ENCODE data around the gene SPRR1A. TPM values are rescaled to one million over a fixed set of nuclear protein-coding genes. Genes with fewer than 3 reads are reported as not detected.

The SPRR1A gene
- total and polyA plus RNA-seq, 2 of the 4 experiments (the other 2 are of a cell fraction), result not detected

DNA sequence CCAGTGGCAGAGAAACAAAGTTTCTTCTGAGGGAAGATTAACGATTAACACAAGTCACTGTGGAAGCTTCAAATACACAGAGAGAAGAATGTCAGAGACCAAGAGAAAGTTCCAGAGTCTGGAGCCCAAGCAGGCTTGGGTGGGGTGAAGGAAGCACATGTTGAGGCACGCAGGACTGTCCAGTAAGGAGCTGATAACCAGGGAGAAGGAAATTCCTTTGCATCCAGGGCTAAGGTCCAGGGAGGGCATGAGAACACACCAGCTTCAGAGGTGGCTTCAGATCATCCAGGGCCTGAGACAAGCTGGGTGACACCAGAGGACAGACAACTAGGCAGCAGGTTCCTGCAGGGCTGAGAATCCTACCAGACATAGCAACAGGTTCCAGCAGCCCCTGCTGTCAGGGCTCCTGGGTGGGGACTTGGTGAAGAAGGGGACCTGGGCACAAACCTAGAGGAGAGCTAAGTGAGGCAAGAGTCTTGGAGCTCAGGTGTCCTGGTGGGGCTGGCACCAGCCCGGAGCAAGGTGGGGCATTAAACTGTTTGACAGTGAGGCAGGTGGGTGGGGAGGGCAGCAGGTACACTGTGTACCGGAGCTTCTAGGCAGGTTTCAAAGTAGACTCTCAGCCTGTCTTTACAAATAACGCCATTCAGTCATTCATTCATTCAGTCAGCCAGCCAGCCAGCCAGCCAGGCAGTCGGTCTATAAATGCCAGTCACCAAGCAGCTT lies 2.6 kb upstream of the SPRR1A start:
- no peak overlapping the region for H3K23ac ChIP-seq (ENCODE audit: low read depth, low read length)
- no peak for DNase-seq
- H3K4ac ChIP-seq (ENCODE audit: low read depth, low read length), result no peak overlapping the region
- dilution Hi-C loops (cut with HindIII; ENCODE audit: low sequenced_read_pairs, unreplicated experiment), result no loop called here
- H2BK5ac ChIP-seq (ENCODE audit: low read depth, low read length, poor library complexity, severe bottlenecking), result no peak overlapping the region
- H2BK15ac ChIP-seq (ENCODE audit: low read depth, low read length), result no peak overlapping the region
- H3K14ac ChIP-seq (replicated peaks; ENCODE audit: low read depth, low read length), result no peak overlapping the region
- no peak overlapping the region for H3K18ac ChIP-seq (ENCODE audit: low read depth, low read length)
- no peak for TF ChIP-seq RCOR1 (IDR thresholded peaks at IDR 0.05; ENCODE audit: insufficient replicate concordance, low read length)
- TF ChIP-seq RFX5 (IDR thresholded peaks at IDR 0.05; ENCODE audit: low read depth, low read length), result no peak
- TF ChIP-seq FOS (IDR thresholded peaks at IDR 0.05; ENCODE audit: low read depth, low read length), result no peak
- no peak for TF ChIP-seq ELK1 (IDR thresholded peaks at IDR 0.05; ENCODE audit: borderline replicate concordance, low read depth, low read length)
- TF ChIP-seq BHLHE40 (IDR thresholded peaks at IDR 0.05; ENCODE audit: low read depth, low read length), result no peak
- TF ChIP-seq CEBPB (IDR thresholded peaks at IDR 0.05; ENCODE audit: low read depth, low read length), result no peak
- no peak for TF ChIP-seq SMC3 (IDR thresholded peaks at IDR 0.05; ENCODE audit: low read depth, low read length)
- no peak for TF ChIP-seq CTCF (conservative IDR thresholded peaks at IDR 0.05; ENCODE audit: low read depth, low read length)
- no peak overlapping the region for H2BK120ac ChIP-seq (ENCODE audit: low read depth, low read length)
- H3K9me1 ChIP-seq (ENCODE audit: insufficient read depth, low read length), result no peaks in the 10 kb centered on the region
- no peak overlapping the region for H3K27ac ChIP-seq (ENCODE audit: insufficient read depth, low read length)
- no peak overlapping the region for H4K8ac ChIP-seq (ENCODE audit: low read depth in 2 of 2, low read length in 2 of 2)
- ATAC-seq (ENCODE audit: low read depth), result no peak
- H4K91ac ChIP-seq (ENCODE audit: insufficient read depth, low read depth, low read length), result no peak overlapping the region
- H3K79me1 ChIP-seq (ENCODE audit: low read depth in 1 of 2, low read length in 2 of 2), result no peaks in the 10 kb centered on the region
- H3K4me1 ChIP-seq (ENCODE audit: control insufficient read depth, insufficient read depth, low read length), result no peaks in the 10 kb centered on the region
- intact Hi-C loops (cut with micrococcal nuclease), result no loop called here
- no peaks in the 10 kb centered on the region for H3K36me3 ChIP-seq (ENCODE audit: control insufficient read depth, insufficient read depth, low read length)
- no peak overlapping the region for H3K4me3 ChIP-seq (ENCODE audit: insufficient read depth, low read depth, low read length)
- no peaks in the 10 kb centered on the region for H3K27me3 ChIP-seq (ENCODE audit: control insufficient read depth, insufficient read depth, low read length)
- in situ Hi-C loops (cut with MboI; ENCODE audit: low sequenced_read_pairs), result no loop called here
- H2BK20ac ChIP-seq (ENCODE audit: low read depth, low read length), result no peak overlapping the region
- no peak overlapping the region for H4K5ac ChIP-seq (ENCODE audit: low read depth, low read length)
- H3K56ac ChIP-seq (ENCODE audit: extremely low read depth, insufficient read depth, low read length), result no peak overlapping the region
- no peaks in the 10 kb centered on the region for H3K9me3 ChIP-seq (ENCODE audit: control insufficient read depth, insufficient read depth, low read length)
- no peak overlapping the region for H2AK9ac ChIP-seq (replicated peaks; ENCODE audit: low read depth, low read length, poor library complexity)
- no peak overlapping the region for H2AK5ac ChIP-seq (ENCODE audit: low read depth, low read length)
- H3K4me2 ChIP-seq (ENCODE audit: low read depth, low read length), result no peak overlapping the region
- CTCF ChIA-PET, result interaction anchor here (0.9 kb wide), 1 partner anchor 8 kb away, joined by 3 read pairs; no protein-coding TSS in a partner anchor
- no TSS peak for BruUV-seq (replicated peaks)
- WGBS, 2 experiments (ENCODE audit: extremely low coverage in 2 of 2, insufficient read length in 1 of 2), result 14% methylated on average over 1 of the region's 6 CpGs; no CpG with 5 or more reads in 1 of the 2 experiments
- POLR2A ChIA-PET (ENCODE audit: unreplicated experiment), result interaction anchor here (0.6 kb wide), 1 partner anchor 29 kb away, joined by 3 read pairs; no protein-coding TSS in a partner anchor
- peak overlapping the region; percentile 19 for H2AFZ ChIP-seq (replicated peaks; ENCODE audit: low read length, poor library complexity)
- no peak overlapping the region for H3K9ac ChIP-seq (ENCODE audit: low read depth, low read length)
- H4K20me1 ChIP-seq (ENCODE audit: insufficient read depth, low read length), result no peaks in the 10 kb centered on the region
